Putamen (tissue), 1 donor: ENCODE data around the gene PAX7.

Source experiments
- DNase-seq: peaks from one replicate; pipeline ENCODE4 v3.0.0-alpha.2; 2016; ENCODE audit warnings: low spot score

The PAX7 gene

GRCh38 chr1:18703041-18703621 lies 72.5 kb downstream of the PAX7 start:
- peak; percentile 23 for DNase-seq

DNA sequence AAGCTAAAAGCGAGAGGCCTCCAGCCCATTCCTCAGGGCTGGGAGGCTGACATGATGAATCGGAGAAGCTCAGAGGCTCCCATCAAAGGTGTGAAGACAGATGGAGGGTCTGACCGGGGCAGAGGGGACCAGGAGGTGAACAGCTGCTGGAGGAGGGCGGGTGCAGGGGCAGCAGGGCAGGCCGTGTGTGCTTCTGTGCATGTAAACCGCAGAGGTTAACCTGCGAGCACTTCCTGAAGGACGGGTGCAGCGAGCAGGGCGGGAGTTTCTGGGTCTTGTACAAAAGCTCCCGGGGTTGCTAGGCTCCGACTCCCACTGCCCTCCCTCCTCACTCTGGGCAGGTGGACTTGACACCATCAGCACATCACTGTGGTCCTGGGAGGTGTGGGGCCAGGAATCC lies 75.2 kb downstream of the PAX7 start:
- DNase-seq = no peak

DNA sequence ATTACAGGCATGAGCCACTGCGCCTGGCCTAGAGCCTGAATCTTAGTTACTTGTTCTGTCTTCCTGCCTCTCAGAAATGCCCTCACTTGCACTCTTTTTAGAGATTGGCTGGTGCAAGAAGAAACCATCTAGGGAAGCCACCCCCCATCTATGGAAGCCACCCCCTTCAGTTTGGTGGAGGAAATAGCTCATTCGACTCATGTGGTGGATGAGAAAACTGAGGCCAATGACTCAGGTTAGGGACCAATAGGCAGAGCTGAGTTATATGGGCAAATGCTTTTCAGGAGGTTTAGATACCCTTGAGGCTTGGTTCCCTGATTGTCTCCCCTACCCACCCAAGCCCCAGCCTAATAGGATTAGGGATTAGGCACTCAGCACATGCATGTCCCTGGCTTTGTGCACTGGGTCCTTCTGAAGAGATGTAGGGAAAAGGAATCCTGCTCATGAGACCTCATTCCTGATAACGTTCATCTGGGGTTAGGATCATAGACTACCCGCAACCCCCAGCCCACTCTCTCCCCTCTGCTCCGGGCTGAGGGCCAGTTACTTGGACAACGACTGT lies 77.1 kb downstream of the PAX7 start:
- DNase-seq = no peak

- no peak for DNase-seq
These were observed 79.4 kb downstream of the PAX7 start for GRCh38 chr1:18710002-18710401.

GRCh38 chr1:18711003-18711402 lies 80.4 kb downstream of the PAX7 start:
- no peak for DNase-seq

- no peak for DNase-seq
These were observed 81.0 kb downstream of the PAX7 start for GRCh38 chr1:18711536-18712251.

GRCh38 chr1:18712252-18712600 lies 81.6 kb downstream of the PAX7 start:
- DNase-seq = no peak

DNA sequence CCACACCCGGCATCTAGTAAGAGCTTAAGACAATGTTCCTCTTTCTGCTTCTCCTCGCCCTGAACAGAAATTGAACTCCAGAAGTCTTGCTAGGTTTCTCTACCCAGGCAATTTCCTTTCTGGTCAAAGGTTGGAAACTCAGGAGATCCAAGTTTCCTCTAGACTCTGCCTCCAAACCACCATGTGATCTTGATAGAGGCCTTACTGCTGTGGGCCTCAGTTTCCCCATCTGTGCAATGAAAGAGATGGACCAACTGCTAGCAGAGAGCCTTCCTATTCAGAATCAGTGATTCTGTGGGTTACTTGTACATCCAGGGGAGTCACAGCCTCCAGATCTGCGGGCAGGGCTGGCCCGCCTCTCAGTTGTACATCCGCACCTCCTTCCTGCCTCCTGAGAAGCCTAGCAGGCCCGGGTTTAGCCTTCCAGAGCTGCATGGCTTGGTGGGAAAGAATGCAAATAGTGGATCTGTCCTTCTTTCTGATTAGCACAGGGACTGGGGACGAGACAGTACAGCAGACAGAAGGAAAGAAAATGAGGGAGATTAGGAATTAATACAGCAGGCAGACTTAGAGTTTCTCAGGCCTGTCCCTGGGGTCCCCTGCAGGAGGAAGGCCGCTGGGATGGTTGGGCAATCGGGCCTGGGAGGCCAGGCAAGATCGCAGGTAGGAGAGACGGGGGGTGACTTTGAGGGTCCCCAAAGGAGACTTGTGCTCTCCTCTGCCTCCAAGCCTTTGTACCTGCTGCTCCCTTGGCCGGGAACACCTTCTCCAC lies 83.9 kb downstream of the PAX7 start:
- DNase-seq = no peak

- no peak for DNase-seq
These were observed 85.6 kb downstream of the PAX7 start for GRCh38 chr1:18716112-18716784.

- DNase-seq = no peak
These were observed 86.4 kb downstream of the PAX7 start for GRCh38 chr1:18716785-18717678.

- no peak for DNase-seq
These were observed 89.3 kb downstream of the PAX7 start for GRCh38 chr1:18719786-18720451.

DNA sequence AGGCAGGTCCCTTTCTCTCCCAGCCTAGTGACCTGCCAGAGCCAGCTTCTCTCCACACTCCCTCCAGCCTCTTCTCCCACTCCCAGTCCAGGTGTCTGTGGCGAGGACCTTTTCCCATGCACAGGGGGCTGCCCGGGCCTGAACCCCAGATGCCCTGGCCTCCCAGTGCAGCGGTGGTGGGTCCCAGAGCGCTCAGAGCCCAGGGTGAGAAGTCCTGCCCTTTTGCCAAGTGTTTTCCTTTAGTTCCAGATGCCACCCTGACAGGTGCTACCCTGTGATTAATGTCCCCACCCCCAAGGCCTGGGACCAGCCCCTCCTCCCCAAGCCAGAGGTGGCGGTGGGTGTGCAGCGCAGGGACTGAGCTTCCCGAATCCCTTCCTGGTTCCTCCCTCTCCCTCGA lies 90.4 kb downstream of the PAX7 start:
- DNase-seq = no peak

DNA sequence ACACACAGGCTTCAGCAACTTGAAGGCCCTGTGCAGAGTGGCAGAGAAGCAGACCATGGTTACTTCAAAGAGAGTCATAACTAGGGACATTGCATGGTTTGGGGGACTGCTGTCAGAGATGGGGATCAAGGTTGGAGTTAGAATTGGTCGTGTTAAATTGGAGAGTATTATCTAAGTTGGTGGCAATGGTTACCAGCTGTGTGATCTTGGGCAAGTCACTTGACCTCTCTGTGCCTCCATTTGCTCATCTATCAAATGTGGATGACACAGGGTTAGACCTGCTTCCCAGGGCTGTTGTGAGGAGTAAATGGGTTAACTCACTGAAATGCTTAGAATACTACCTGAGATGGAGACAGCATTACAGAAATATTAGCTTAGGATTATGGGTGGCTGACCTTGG lies 91.1 kb downstream of the PAX7 start:
- DNase-seq = no peak

- DNase-seq = no peak
These were observed 91.6 kb downstream of the PAX7 start for GRCh38 chr1:18722270-18722669.

GRCh38 chr1:18723206-18723605 lies 92.6 kb downstream of the PAX7 start:
- DNase-seq = no peak

- peak; percentile 12 for DNase-seq
These were observed 93.2 kb downstream of the PAX7 start for GRCh38 chr1:18723701-18724411.

GRCh38 chr1:18724801-18725200 lies 94.2 kb downstream of the PAX7 start:
- DNase-seq = no peak

- no peak for DNase-seq
These were observed 94.7 kb downstream of the PAX7 start for GRCh38 chr1:18725231-18725895.

DNA sequence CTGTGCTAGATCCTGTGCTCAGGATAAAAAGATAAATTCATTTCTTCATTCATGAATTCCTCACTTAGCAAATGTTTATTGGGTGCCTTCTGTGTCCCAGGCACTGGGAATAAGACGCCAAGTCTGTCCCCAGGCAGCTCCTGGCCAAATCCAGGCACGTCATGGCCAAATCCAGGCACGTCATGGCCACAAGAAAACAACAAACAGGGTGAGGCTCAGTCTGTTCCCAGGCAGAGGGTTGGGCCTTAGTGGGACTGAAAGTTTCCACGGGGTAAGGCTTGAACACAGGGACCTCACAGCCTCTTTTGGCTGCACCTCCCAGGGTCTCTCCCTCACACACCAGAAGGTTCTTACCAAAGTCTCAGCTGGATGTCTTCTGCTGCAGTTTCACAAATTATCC lies 95.7 kb downstream of the PAX7 start:
- DNase-seq = peak; percentile 7

- no peak for DNase-seq
These were observed 97.3 kb downstream of the PAX7 start for GRCh38 chr1:18727956-18728355.
